BE2C (cell line): ENCODE measurements around the gene AADAC.
"Not testable (repeated sequence)": the region's sequence is repeated elsewhere in the genome, so short reads cannot be mapped to it uniquely, and the experiment has no call there.

Source experiments
- DNase-seq: peaks from one replicate; pipeline ENCODE4 v3.0.0-alpha.2; 2020
- H3K27me3 ChIP-seq: fragments of 250-450 bp; sonication (Bioruptor Pico); 2 replicates; pipeline ENCODE4 v1.5.1; 2020; ENCODE audit warnings: mild to moderate bottlenecking
- H3K36me3 ChIP-seq: fragments of 250-450 bp; sonication (Bioruptor Pico); 2 replicates; pipeline ENCODE4 v1.5.1; 2020; ENCODE audit warnings: mild to moderate bottlenecking
- H3K4me1 ChIP-seq: fragments of 250-450 bp; sonication (Bioruptor Pico); 2 replicates; pipeline ENCODE4 v1.5.1; 2020
- H3K4me3 ChIP-seq: 2 replicates; pipeline ENCODE4 v1.5.1; 2011; ENCODE audit warnings: low read depth, low read length
- H3K9me3 ChIP-seq: fragments of 250-450 bp; sonication (Bioruptor Pico); 2 replicates; pipeline ENCODE4 v1.5.1; 2020
- TF ChIP-seq, protein P1 (sequence below): IDR thresholded peaks from 2 replicates; pipeline ENCODE4 v1.5.1; 2012; ENCODE audit warnings: mild to moderate bottlenecking, low read depth, low read length

Gene AADAC

DNA sequence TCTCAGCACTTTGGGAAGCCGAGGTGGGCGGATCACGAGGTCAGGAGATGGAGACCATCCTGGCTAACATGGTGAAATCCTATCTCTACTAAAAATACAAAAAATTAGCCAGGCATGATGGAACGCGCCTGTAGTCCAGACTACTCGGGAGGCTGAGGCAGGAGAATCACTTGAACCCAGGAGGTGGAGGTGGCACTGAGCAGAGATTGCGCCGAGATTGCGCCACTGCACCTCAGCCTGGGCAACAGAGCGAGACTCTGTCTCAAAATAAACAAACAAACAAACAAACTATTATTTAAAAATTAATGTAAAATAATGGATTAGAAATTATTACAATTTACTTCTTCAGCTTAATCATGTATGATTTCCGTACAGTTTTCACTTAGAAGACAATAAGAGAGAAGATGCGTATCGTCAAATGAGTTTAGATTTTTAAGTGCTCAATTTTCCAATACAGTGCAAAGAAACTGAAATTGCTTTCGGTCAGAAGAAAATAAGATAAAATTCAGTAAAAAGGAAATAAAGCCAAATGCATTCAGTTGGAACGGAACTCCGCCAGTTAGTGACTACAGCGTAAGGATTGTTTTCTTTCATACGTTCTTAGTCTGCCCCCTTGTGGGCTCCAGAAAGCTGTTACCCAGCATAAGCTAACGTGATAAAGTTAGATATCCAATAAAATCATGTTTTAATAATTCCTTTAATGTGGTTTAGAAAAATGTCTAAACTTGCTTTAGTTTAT lies 24.8 kb downstream of the AADAC start:
- Histone ChIP-seq H3K9me3 (no peaks in the 10 kb centered on the region), H3K4me3 (peak overlapping the region; percentile 64), H3K36me3 (no peaks in the 10 kb centered on the region), H3K27me3 (no peaks in the 10 kb centered on the region), H3K4me1 (peaks cover 3% of the 10 kb centered on the region)
- TF ChIP-seq, protein P1, sequence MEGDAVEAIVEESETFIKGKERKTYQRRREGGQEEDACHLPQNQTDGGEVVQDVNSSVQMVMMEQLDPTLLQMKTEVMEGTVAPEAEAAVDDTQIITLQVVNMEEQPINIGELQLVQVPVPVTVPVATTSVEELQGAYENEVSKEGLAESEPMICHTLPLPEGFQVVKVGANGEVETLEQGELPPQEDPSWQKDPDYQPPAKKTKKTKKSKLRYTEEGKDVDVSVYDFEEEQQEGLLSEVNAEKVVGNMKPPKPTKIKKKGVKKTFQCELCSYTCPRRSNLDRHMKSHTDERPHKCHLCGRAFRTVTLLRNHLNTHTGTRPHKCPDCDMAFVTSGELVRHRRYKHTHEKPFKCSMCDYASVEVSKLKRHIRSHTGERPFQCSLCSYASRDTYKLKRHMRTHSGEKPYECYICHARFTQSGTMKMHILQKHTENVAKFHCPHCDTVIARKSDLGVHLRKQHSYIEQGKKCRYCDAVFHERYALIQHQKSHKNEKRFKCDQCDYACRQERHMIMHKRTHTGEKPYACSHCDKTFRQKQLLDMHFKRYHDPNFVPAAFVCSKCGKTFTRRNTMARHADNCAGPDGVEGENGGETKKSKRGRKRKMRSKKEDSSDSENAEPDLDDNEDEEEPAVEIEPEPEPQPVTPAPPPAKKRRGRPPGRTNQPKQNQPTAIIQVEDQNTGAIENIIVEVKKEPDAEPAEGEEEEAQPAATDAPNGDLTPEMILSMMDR: peak; percentile 84
- DNase-seq: peak; percentile 62

- no peaks in the 10 kb centered on the region for H3K9me3 ChIP-seq
- no peak for DNase-seq
- no peak overlapping the region for H3K4me3 ChIP-seq
- H3K27me3 ChIP-seq: no peaks in the 10 kb centered on the region
- H3K4me1 ChIP-seq: peaks cover 3% of the 10 kb centered on the region
- no peaks in the 10 kb centered on the region for H3K36me3 ChIP-seq
- TF ChIP-seq, protein P1: no peak
Observed at GRCh38 chr3:151839313-151839631, 25.4 kb downstream of the AADAC start.

- Histone ChIP-seq H3K9me3 (no peaks in the 10 kb centered on the region), H3K4me1 (peaks cover 3% of the 10 kb centered on the region), H3K36me3 (no peaks in the 10 kb centered on the region), H3K27me3 (no peaks in the 10 kb centered on the region), H3K4me3 (no peak overlapping the region)
- TF ChIP-seq, protein P1: no peak
- no peak for DNase-seq
Observed at GRCh38 chr3:151841801-151842200, 27.9 kb downstream of the AADAC start.

GRCh38 chr3:151843275-151843674 lies 29.4 kb downstream of the AADAC start:
- Histone ChIP-seq H3K9me3 (no peaks in the 10 kb centered on the region), H3K36me3 (no peaks in the 10 kb centered on the region), H3K4me3 (no peak overlapping the region), H3K4me1 (peaks cover 3% of the 10 kb centered on the region; the same call in 1 of the 2 replicates), H3K27me3 (no peaks in the 10 kb centered on the region)
- TF ChIP-seq, protein P1: no peak
- DNase-seq: no peak

GRCh38 chr3:151845306-151845905 lies 31.5 kb downstream of the AADAC start:
- Histone ChIP-seq H3K4me1 (0 out of 2 replicates have a peak, but pooled peaks cover 3% of the 10 kb centered on the region), H3K9me3 (no peaks in the 10 kb centered on the region), H3K36me3 (no peaks in the 10 kb centered on the region), H3K27me3 (no peaks in the 10 kb centered on the region), H3K4me3 (no peak overlapping the region)
- no peak for DNase-seq
- TF ChIP-seq, protein P1: no peak

- H3K36me3 ChIP-seq, H3K4me3 ChIP-seq, H3K4me1 ChIP-seq, H3K27me3 ChIP-seq, DNase-seq, H3K9me3 ChIP-seq: not testable (repeated sequence)
Observed at GRCh38 chr3:151850065-151850464, 36.1 kb downstream of the AADAC start.
